GM20000 (cell line): ENCODE results near the gene SERPINB4.
"Not testable (repeated sequence)": the region's sequence is repeated elsewhere in the genome, so short reads cannot be mapped to it uniquely, and the experiment has no call there.

Source experiments
- DNase-seq: peaks from one replicate; pipeline ENCODE4 v3.0.0; 2012; ENCODE audit warnings: low spot score
- TF ChIP-seq, protein P1 (sequence below): IDR thresholded peaks from 2 replicates; pipeline ENCODE4 v1.5.1; 2012; ENCODE audit warnings: mild to moderate bottlenecking, control low read depth; ENCODE audit errors: extremely low read depth, missing control alignments

The SERPINB4 gene

GRCh38 chr18:63644142-63644541, at the start of gene SERPINB4:
SERPINB4 (minus strand) TSS chr18:63644256; CDS start chr18:63643577, 679 bp downstream.
- not testable (repeated sequence) for DNase-seq

DNA sequence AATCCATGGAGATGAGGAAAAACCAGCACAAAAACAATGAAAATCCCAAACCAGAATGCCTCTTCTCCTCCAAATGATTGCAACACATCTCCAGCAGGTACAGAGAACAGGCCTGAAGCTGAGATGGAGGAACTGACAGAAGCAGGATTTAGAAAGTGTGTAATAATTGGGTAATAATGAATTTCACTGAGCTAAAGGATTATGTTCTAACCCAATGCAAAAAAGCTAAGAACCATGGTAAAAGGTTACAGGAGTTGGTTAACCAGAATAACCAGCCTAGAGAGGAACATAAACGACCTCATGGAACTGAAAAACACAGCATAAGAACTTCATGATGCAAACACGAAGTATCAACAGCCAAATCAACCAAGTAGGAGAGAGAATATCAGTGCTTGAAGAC, 45.0 kb upstream of the SERPINB4 start:
- DNase-seq, result no peak
- TF ChIP-seq, protein P1, sequence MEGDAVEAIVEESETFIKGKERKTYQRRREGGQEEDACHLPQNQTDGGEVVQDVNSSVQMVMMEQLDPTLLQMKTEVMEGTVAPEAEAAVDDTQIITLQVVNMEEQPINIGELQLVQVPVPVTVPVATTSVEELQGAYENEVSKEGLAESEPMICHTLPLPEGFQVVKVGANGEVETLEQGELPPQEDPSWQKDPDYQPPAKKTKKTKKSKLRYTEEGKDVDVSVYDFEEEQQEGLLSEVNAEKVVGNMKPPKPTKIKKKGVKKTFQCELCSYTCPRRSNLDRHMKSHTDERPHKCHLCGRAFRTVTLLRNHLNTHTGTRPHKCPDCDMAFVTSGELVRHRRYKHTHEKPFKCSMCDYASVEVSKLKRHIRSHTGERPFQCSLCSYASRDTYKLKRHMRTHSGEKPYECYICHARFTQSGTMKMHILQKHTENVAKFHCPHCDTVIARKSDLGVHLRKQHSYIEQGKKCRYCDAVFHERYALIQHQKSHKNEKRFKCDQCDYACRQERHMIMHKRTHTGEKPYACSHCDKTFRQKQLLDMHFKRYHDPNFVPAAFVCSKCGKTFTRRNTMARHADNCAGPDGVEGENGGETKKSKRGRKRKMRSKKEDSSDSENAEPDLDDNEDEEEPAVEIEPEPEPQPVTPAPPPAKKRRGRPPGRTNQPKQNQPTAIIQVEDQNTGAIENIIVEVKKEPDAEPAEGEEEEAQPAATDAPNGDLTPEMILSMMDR, result no peak

DNA sequence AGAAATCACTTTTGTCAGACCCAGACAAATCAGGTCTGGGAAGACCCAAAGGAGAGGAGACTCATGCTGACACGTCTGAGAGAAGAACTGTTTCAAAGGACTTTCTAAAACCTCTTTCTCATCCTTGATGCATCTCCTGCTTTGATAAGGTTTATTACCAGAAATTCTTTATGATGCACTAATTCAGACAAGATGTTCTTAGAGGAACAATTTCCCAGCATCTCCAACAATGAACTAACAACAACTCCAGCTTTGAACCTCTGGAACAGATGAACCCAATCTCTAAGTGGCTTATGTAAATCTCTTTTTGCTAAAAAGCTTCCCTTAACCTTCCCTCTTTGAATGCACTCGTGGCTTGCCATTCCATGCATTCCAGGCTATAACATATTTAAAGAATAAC, 42.8 kb upstream of the SERPINB4 start:
- no peak for DNase-seq
- TF ChIP-seq, protein P1, result no peak

DNA sequence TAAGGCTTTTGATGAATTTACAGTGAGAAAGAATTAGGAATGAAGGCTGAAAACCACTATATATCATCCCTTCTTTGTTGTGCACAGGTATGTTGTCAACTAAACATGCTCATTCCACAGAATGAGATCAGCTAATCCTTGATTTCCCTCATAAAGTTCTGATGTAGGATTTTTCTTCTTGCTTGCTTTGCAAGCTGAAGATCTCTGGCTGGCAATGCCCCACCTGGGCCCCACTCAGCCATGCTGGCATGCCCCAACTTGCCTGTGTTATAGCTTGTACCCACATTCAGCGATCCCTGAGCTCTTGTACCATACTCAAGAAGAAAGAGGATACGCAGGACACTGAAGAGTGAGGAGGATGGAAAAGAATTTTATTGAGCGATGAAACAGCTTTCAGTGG, 40.7 kb upstream of the SERPINB4 start:
- TF ChIP-seq, protein P1, result no peak

DNA sequence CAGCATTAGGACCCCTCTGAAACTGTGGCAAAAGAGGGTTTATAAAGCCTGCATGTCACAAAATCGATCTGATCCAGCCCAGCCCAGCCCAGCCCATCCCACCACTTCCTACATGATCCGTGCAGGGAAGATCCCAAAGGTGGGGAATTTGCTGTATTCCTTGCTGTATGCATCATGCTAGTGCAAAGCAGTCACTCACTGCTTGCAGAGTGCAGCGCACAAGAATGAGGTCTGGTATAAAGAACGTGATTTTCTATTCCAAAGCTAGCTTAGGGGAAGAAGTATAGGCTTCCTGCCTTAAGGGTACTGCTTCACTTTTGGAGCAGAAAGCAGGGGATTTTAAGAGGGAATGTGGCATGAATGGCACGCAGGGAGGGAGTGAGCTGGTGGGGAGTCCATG, 39.8 kb upstream of the SERPINB4 start:
- DNase-seq, result no peak
- TF ChIP-seq, protein P1, result no peak

More for the DNA sequence above, 40.7 kb upstream of the SERPINB4 start:
- DNase-seq, result no peak

DNA sequence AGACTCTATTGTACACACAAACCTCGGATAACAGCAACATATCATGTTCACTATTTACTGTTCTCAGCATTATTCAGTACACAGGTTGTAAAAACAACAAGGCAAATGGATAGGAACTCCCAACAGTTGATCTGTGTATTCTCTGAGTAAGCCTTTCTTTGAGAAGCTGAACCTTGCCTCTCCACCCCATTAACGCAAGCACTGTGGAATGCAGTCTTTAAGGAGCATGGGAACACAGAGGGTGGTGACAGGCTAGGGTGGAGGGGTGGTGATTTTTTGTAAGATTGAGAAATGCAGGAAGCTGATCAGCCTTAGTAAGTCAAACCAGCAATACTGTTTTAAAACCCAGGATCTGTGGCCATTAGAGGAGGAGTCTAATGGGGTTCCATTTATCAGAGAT, 39.1 kb upstream of the SERPINB4 start:
- no peak for DNase-seq
- TF ChIP-seq, protein P1, result no peak

GRCh38 chr18:63681449-63682340, 37.6 kb upstream of the SERPINB4 start:
- no peak for DNase-seq
- TF ChIP-seq, protein P1, result no peak
